ENCODE measurements around the gene LUC7L2.

GRCh38 chr7:139345042-139345441, 14.7 kb upstream of the LUC7L2 start:
- TF ChIP-seq CTCF (IDR thresholded peaks at IDR 0.05) (no peak), POLR2AphosphoS5 (IDR thresholded peaks at IDR 0.05) (no peak), EP300 (IDR thresholded peaks at IDR 0.05) (no peak), POLR2A (IDR thresholded peaks at IDR 0.05) (no peak)
